HepG2 (cell line): ENCODE results near the gene NFIL3. TPM values are rescaled to one million over a fixed set of nuclear protein-coding genes. Genes with fewer than 3 reads are reported as not detected.

Source experiments
- ATAC-seq: fragments of 200-7000 bp; cut with Tn5 transposase; 3 replicates; pipeline ENCODE4 v1.9.1; 2020; ENCODE audit warnings: mild to moderate bottlenecking, moderate library complexity
- BruUV-seq: library from RNA; stranded (reverse); fragments of 400-500 nt; replicated peaks from 2 replicates; lab custom pipeline; 2021; lab: Mats Ljungman, UMichigan
- CTCF ChIA-PET: fragments of 300-600 bp; formaldehyde crosslinking; extraction: SDS; loops from one replicate; lab custom pipeline; 2021; ENCODE audit warnings: low total read pairs, inconsistent platforms, low intra/inter-chr PET ratio; lab: Yijun Ruan, JAX
- POLR2A ChIA-PET: fragments of 350-600 bp; sonication (Branson Sonifier 250); formaldehyde crosslinking; loops from one replicate; lab custom pipeline; 2020; ENCODE audit warnings: antibody characterized with exemption, inconsistent platforms; lab: Yijun Ruan, JAX
- DNase-seq: peaks from one replicate; pipeline ENCODE4 v3.0.0-alpha.2; 2015; ENCODE audit warnings: low spot score
- FAIRE-seq: peaks from 3 replicates; lab custom pipeline; 2011; peaks lifted over from hg19 to GRCh38; lab: Jason Lieb, UNC
- H2AFZ ChIP-seq: one replicate; pipeline ENCODE4 v1.6.1; 2011; ENCODE audit warnings: low read length, inconsistent platforms
- H3K27ac ChIP-seq: fragments of 300-600 bp; 3 replicates; pipeline ENCODE4 v1.8.0; 2011; ENCODE audit warnings: mixed run types, mild to moderate bottlenecking, mixed read lengths, low read length, inconsistent platforms; ENCODE audit not compliant: insufficient read depth; ENCODE audit errors: extremely low read length
- H3K27me3 ChIP-seq, 2 experiments: fragments of 200-600 bp in 1 of 2; 2 replicates in 1 of 2; 3 replicates in 1 of 2; pipeline versions ENCODE4 v1.6.0 to v1.8.0; 2011; ENCODE audit warnings: low read length in 2 of 2, mild to moderate bottlenecking in 2 of 2, moderate library complexity in 2 of 2, inconsistent platforms in 1 of 2; ENCODE audit not compliant: insufficient read depth in 2 of 2, control insufficient read depth in 1 of 2
- H3K36me3 ChIP-seq, 2 experiments: fragments of 200-600 bp in 1 of 2; replicated peaks in 1 of 2; 2 replicates in 1 of 2; 3 replicates in 1 of 2; pipeline versions ENCODE4 v1.5.1 to v1.8.0; 2011; ENCODE audit warnings: low read length in 2 of 2, inconsistent platforms in 1 of 2; ENCODE audit not compliant: insufficient read depth in 2 of 2, control insufficient read depth in 1 of 2
- H3K4me1 ChIP-seq: 2 replicates; pipeline ENCODE4 v1.5.1; 2012; ENCODE audit warnings: low read length, inconsistent platforms; ENCODE audit not compliant: insufficient read depth
- H3K4me2 ChIP-seq: 2 replicates; pipeline ENCODE4 v1.6.0; 2011; ENCODE audit warnings: low read depth, low read length, inconsistent platforms
- H3K4me3 ChIP-seq, 3 experiments: fragments of 200-600 bp in 1 of 3; sonication (generic), shearing (Covaris generic) in 1 of 3; replicated peaks in 1 of 3; 2 replicates each; pipeline ENCODE4 v1.5.1; 2011 to 2016; ENCODE audit warnings: low read length in 3 of 3, inconsistent platforms in 2 of 3, low read depth in 2 of 3, mild to moderate bottlenecking in 2 of 3, control low read depth in 1 of 3, mixed read lengths in 1 of 3; ENCODE audit not compliant: insufficient read depth in 1 of 3
- H3K79me2 ChIP-seq: one replicate; pipeline ENCODE4 v1.6.1; 2011; ENCODE audit warnings: low read length, inconsistent platforms; ENCODE audit not compliant: insufficient read depth
- H3K9ac ChIP-seq: 2 replicates; pipeline ENCODE4 v1.6.0; 2011; ENCODE audit warnings: mild to moderate bottlenecking, low read depth, low read length, inconsistent platforms; ENCODE audit not compliant: insufficient read depth
- H3K9me3 ChIP-seq: 2 replicates; pipeline ENCODE4 v1.5.1; 2012; ENCODE audit warnings: mild to moderate bottlenecking, low read length
- H4K20me1 ChIP-seq: 2 replicates; pipeline ENCODE4 v1.6.0; 2011; ENCODE audit warnings: inconsistent platforms, mild to moderate bottlenecking, low read length, moderate library complexity; ENCODE audit not compliant: insufficient read depth
- ATF7-NPFF ChIP-seq: sonication (generic); formaldehyde crosslinking; IDR thresholded peaks from 2 replicates; pipeline ENCODE4 v1.8.1; 2023; ENCODE audit warnings: mild to moderate bottlenecking, low read depth, missing genetic modification reagents, moderate library complexity
- BCL6 ChIP-seq: IDR thresholded peaks from 2 replicates; pipeline ENCODE4 v1.6.1; 2016; ENCODE audit warnings: missing genetic modification reagents, missing compliant biosample characterization
- MAFG ChIP-seq: sonication (generic); formaldehyde crosslinking; IDR thresholded peaks from 2 replicates; pipeline ENCODE4 v1.5.1; 2020; ENCODE audit warnings: mild to moderate bottlenecking, missing genetic modification reagents
- MIER2 ChIP-seq: IDR thresholded peaks from 2 replicates; pipeline ENCODE4 v1.6.1; 2016; ENCODE audit warnings: missing biosample characterization, missing genetic modification reagents
- NFYC ChIP-seq: IDR thresholded peaks from 2 replicates; pipeline ENCODE4 v1.6.1; 2016; ENCODE audit warnings: missing genetic modification reagents, missing compliant biosample characterization
- RBM22 ChIP-seq: fragments of 200-400 bp; formaldehyde crosslinking; optimal IDR thresholded peaks from 2 replicates; pipeline ENCODE3; 2017; ENCODE audit warnings: mild to moderate bottlenecking, low read length, moderate library complexity
- SMARCC2 ChIP-seq: fragments of 450-650 bp; IDR thresholded peaks from 2 replicates; pipeline ENCODE4 v1.6.1; 2017; ENCODE audit warnings: antibody characterized with exemption, mild to moderate bottlenecking
- SRSF9 ChIP-seq: fragments of 200-400 bp; formaldehyde crosslinking; IDR thresholded peaks from 2 replicates; pipeline ENCODE4 v1.6.1; 2018; ENCODE audit warnings: borderline replicate concordance, mild to moderate bottlenecking, low read depth, low read length; ENCODE audit not compliant: insufficient read depth, poor library complexity, severe bottlenecking
- ZNF12 ChIP-seq: sonication (generic); formaldehyde crosslinking; IDR thresholded peaks from 2 replicates; pipeline ENCODE4 v1.5.0; 2020; ENCODE audit warnings: missing genetic modification reagents
- ZNF292 ChIP-seq: sonication (generic); formaldehyde crosslinking; IDR thresholded peaks from 2 replicates; pipeline ENCODE4 v1.8.1; 2022; ENCODE audit warnings: mild to moderate bottlenecking, low read depth, missing genetic modification reagents, borderline replicate concordance
- ZNF570 ChIP-seq: sonication (generic); formaldehyde crosslinking; IDR thresholded peaks from 2 replicates; pipeline ENCODE4 v1.4.0; 2020; ENCODE audit warnings: mild to moderate bottlenecking, missing genetic modification reagents, borderline replicate concordance
- ZNF816 ChIP-seq: sonication (generic); formaldehyde crosslinking; IDR thresholded peaks from 2 replicates; pipeline ENCODE4 v1.8.0; 2022; ENCODE audit warnings: missing genetic modification reagents, mild to moderate bottlenecking, borderline replicate concordance
- WGBS: methylation state at CpG from one replicate; pipeline ENCODE4 v1.1.6; 2017; ENCODE audit warnings: low lambda C conversion rate; 5-methylcytosine and 5-hydroxymethylcytosine counted together
- in situ Hi-C: cut with HindIII; loops from 2 replicates; pipeline ENCODE4 v1.10.0; 2017; ENCODE audit warnings: low pct_unique_long_range_greater_than_20kb; ENCODE audit not compliant: extremely low pct_ligation_motif_present
- intact Hi-C: fragments of 100-400 bp; cut with micrococcal nuclease; formaldehyde crosslinking; loops from one replicate; pipeline ENCODE4 v1.10.0; 2022; ENCODE audit not compliant: unreplicated experiment
- polyA plus RNA-seq, 8 experiments: library from polyadenylated mRNA; depleted of rRNA in 3 of 8; stranded (reverse) in 7 of 8; unstranded in 1 of 8; fragments of >200 nt; fragmentation: Illumina TruSeq in 4 of 8; extraction: Trizol in 4 of 8; gene quantifications; 2 replicates each; pipeline versions ENCODE4 v1.2.1 to v1.2.3, GENCODE V29; 2011 to 2016; ENCODE audit warnings: low read depth in 4 of 8, missing spikeins in 1 of 8, mixed read lengths in 1 of 8; ENCODE audit not compliant: insufficient read depth in 1 of 8
- total RNA-seq, 5 experiments: library from RNA; depleted of rRNA; stranded (reverse); fragments of >200 nt; fragmentation: Illumina TruSeq; extraction: Trizol; gene quantifications; 2 replicates each; pipeline ENCODE4 v1.2.3, GENCODE V29; 2016; ENCODE audit warnings: low read depth in 1 of 5

NFIL3 gene
- total and polyA plus RNA-seq, 2 of the 13 experiments (the other 11 are each of a cell fraction or from before 2014, with no cell fraction given), result 46.6 to 54.2 TPM

- peaks cover 100% of the 10 kb centered on the region for H4K20me1 ChIP-seq
- no TSS peak for BruUV-seq
- ATAC-seq (no peak), FAIRE-seq (no peak), DNase-seq (no peak)
- intact Hi-C loops (no loop called here), in situ Hi-C loops (no loop called here)
- no peaks in the 10 kb centered on the region for H3K9me3 ChIP-seq
- ChIA-PET CTCF (no interaction called here), POLR2A (no interaction called here)
- no peaks in the 10 kb centered on the region for H3K27me3 ChIP-seq
- H3K9ac ChIP-seq, result no peak overlapping the region
- H3K36me3 ChIP-seq, result peaks cover 14 to 54% of the 10 kb centered on the region in 2 experiments
- no peak overlapping the region for H3K27ac ChIP-seq
- no peak overlapping the region for H3K4me2 ChIP-seq
- no peak overlapping the region for H3K4me3 ChIP-seq
- peaks cover 89% of the 10 kb centered on the region for H3K79me2 ChIP-seq
- H2AFZ ChIP-seq, result no peak overlapping the region
- 97% methylated on average over 2 of the region's 2 CpGs for WGBS
- H3K4me1 ChIP-seq, result peaks cover 78% of the 10 kb centered on the region
- TF ChIP-seq BCL6 (CRISPR knock-in tag) (no peak), ZNF292 (CRISPR knock-in tag) (no peak), ATF7-NPFF (CRISPR knock-in tag) (no peak), SRSF9 (no peak)
These were observed 10.7 kb downstream of the NFIL3 start for GRCh38 chr9:91412941-91413340.

DNA sequence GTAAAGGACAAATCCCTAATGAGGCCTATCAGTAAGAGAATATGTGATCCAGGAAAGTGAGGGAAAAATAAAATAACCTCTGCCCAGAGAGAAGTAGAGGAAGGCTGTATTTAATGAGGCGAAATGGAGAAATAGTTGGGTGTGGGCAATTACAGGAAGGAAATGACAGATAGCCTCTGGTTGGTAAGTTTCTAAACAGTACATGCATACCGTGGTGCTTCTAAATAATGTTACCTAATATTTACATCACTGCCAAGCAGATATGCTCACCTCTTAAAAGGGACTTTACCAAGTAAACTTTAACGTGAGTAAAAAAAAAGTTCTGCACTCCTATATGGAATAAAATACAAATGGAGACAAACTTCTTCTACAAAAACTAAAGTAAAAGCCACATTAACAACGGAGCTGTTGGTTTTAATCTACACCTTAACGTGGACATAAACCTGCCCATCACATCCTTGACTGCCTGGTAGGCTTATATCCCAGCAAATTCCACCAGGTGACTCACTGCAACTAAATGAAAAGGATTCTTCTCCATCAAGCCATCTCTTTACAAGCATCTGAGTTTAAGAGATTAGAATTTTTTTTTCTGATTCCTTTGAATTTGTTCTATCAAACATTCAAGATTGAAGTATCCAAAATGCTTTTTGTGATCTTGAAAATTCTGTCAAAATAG lies 12.4 kb downstream of the NFIL3 start:
- Histone ChIP-seq H3K27me3 (no peaks in the 10 kb centered on the region), H3K36me3 (peaks cover 18 to 57% of the 10 kb centered on the region in 2 experiments), H3K79me2 (peaks cover 72% of the 10 kb centered on the region), H3K27ac (no peak overlapping the region), H3K9ac (no peak overlapping the region), H2AFZ (no peak overlapping the region), H3K9me3 (no peaks in the 10 kb centered on the region), H3K4me2 (no peak overlapping the region), H4K20me1 (peaks cover 97% of the 10 kb centered on the region), H3K4me1 (peaks cover 77% of the 10 kb centered on the region), H3K4me3 (no peak overlapping the region)
- TF ChIP-seq SMARCC2 (no peak), ZNF816 (no peak), RBM22 (peak; percentile 48), MAFG (no peak), ZNF12 (CRISPR knock-in tag) (no peak), ZNF570 (CRISPR knock-in tag) (no peak), MIER2 (CRISPR knock-in tag) (no peak), NFYC (CRISPR knock-in tag) (no peak)
- WGBS, result 71% methylated on average over 5 of the region's 5 CpGs
- POLR2A ChIA-PET, result interaction anchor here (1.6 kb wide), 1 partner anchor 9 kb away, joined by 5 read pairs; no protein-coding TSS in a partner anchor
- no TSS peak for BruUV-seq
- CTCF ChIA-PET, result no interaction called here
- in situ Hi-C loops (no loop called here), intact Hi-C loops (no loop called here)
- no peak for DNase-seq
- no peak for ATAC-seq
- no peak for FAIRE-seq
